ENCODE measurements around the gene ABLIM2. TPM values are rescaled to one million over a fixed set of nuclear protein-coding genes. Genes with fewer than 3 reads are reported as not detected.
A peak's percentile ranks its signal among the peaks of the same experiment; 100 is the strongest.

Gene ABLIM2
- total RNA-seq, 4 donors from 2014 or later = 9.2 to 24.0 (median 12.3) TPM

MicroRNAs encoded within 50 kb of the gene (microRNA counts, 767-probe panel; counts per million panel counts)
- microRNA hsa-miR-95 = 3,447 to 5,645 counts per million in 2 donors

Small RNAs within 50 kb of the gene (microRNA-seq; reads per million reads assigned to microRNA genes)
- 2,440 reads per million, percentile 88 among the genes with 10 or more reads in this experiment for gene MIR95

Small RNAs within 50 kb of the gene (small RNA-seq; reads per million reads assigned to genes)
- gene MIR95 = 0.66 reads per million

Other genes starting within 250 kb of the ABLIM2 start
- gene AFAP1, start 219.0 kb downstream of the ABLIM2 start, total RNA-seq = 10 to 100 TPM; 12.3 to 33.3 (median 26.2) TPM
- 10 to 100 TPM; 13.5 to 29.5 (median 16.4) TPM for gene SH3TC1, start 40.5 kb upstream of the ABLIM2 start, total RNA-seq
- 10 to 100 TPM in 3 of 4 donors, 1 to 10 TPM in 1; 6.9 to 38.3 (median 14.0) TPM for gene HTRA3, start 110.9 kb upstream of the ABLIM2 start, total RNA-seq